CD4-positive, alpha-beta T cell treated with Interleukin-2 at 100 ng/mL for 4 hours (primary cell): ENCODE data around the gene WDR3.

ENCODE experiments used
- DNase-seq: peaks from one replicate; pipeline ENCODE4 v3.0.0-alpha.2; 2020; ENCODE audit warnings: low spot score

WDR3 gene

GRCh38 chr1:117952386-117952785, 22.8 kb downstream of the WDR3 start:
- DNase-seq: no peak

GRCh38 chr1:117959364-117959763, 29.8 kb downstream of the WDR3 start:
- DNase-seq: no peak

- no peak for DNase-seq
Observed at GRCh38 chr1:117964290-117965038, 34.9 kb downstream of the WDR3 start.

- no peak for DNase-seq
Observed at GRCh38 chr1:117967477-117967876, 37.9 kb downstream of the WDR3 start.

- DNase-seq: no peak
Observed at GRCh38 chr1:117967881-117968280, 38.3 kb downstream of the WDR3 start.

- DNase-seq: no peak
Observed at GRCh38 chr1:117970252-117970651, 40.7 kb downstream of the WDR3 start.

GRCh38 chr1:117971777-117972176, 42.2 kb downstream of the WDR3 start:
- DNase-seq: no peak

GRCh38 chr1:117976381-117976780, 46.8 kb downstream of the WDR3 start:
- DNase-seq: no peak

- DNase-seq: no peak
Observed at GRCh38 chr1:117981455-117982192, 52.1 kb downstream of the WDR3 start.

GRCh38 chr1:117985239-117985638, 55.7 kb downstream of the WDR3 start:
- no peak for DNase-seq

- no peak for DNase-seq
Observed at GRCh38 chr1:117985973-117986372, 56.4 kb downstream of the WDR3 start.

GRCh38 chr1:118004312-118004711, 74.8 kb downstream of the WDR3 start:
- no peak for DNase-seq

- no peak for DNase-seq
Observed at GRCh38 chr1:118007391-118007790, 77.9 kb downstream of the WDR3 start.

- DNase-seq: no peak
Observed at GRCh38 chr1:118008011-118008410, 78.5 kb downstream of the WDR3 start.

- no peak for DNase-seq
Observed at GRCh38 chr1:118012515-118013124, 83.1 kb downstream of the WDR3 start.

- DNase-seq: no peak
Observed at GRCh38 chr1:118013336-118013735, 83.8 kb downstream of the WDR3 start.

GRCh38 chr1:118013938-118014337, 84.4 kb downstream of the WDR3 start:
- no peak for DNase-seq
